ENCODE measurements around the gene PI4K2B. TPM values are rescaled to one million over a fixed set of nuclear protein-coding genes. Genes with fewer than 3 reads are reported as not detected.

PI4K2B gene
- total and polyA plus RNA-seq, 10 of the 15 experiments (the other 5 are each of a cell fraction or from before 2014, with no cell fraction given) = 12.9 to 55.3 (median 40.7) TPM

DNA sequence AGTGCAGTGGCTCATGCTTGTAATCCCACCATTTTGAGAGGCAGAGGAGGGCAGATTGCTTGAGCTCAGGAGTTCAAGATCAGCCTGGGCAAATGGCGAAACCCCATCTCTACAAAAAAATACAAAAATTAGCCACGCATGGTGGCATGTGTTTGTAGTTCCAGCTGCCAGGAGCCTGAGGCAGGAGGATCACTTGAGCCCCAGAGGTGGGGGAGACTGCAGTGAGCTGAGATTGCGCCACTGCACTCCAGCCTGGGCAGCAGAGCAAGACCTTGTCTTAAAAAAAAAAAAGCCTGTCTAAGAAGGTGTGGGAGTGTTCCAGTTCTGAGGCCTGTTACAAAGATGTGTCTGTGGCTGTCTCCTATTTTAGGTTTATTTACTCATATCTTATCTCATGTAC is 38.0 kb downstream of the PI4K2B start:
- SMC1A ChIA-PET (ENCODE audit: uncharacterized antibody, unreplicated experiment) = interaction anchor here (0.8 to 1.7 kb wide), 4 partner anchors 8 to 585 kb away, joined by 3 to 6 read pairs (median 4); no protein-coding TSS in a partner anchor
- RAD21 ChIA-PET (ENCODE audit: unreplicated experiment) = interaction anchor here (1.3 kb wide), 1 partner anchor 40 kb away, joined by 5 read pairs; the partner anchor contains the start of gene ZCCHC4

More for the DNA sequence above, 38.0 kb downstream of the PI4K2B start:
- H4K20me1 ChIP-seq (ENCODE audit: control insufficient read depth, insufficient read depth) = no peaks in the 10 kb centered on the region
- no peak overlapping the region for H3K4me2 ChIP-seq (ENCODE audit: control insufficient read depth, insufficient read depth)
- no TSS peak for BruUV-seq (replicated peaks)
- no peaks in the 10 kb centered on the region for H3K27me3 ChIP-seq (replicated peaks in 1 of 2; ENCODE audit: control insufficient read depth in 2 of 2, insufficient read depth in 2 of 2, low read length in 1 of 2)
- in situ Hi-C loops (cut with MboI) = no loop called here
- 100% methylated on average over 3 of the region's 3 CpGs for WGBS (ENCODE audit: insufficient coverage, insufficient replicate concordance, low lambda C conversion rate, missing lambda C conversion rate)
- peaks cover 2 to 11% of the 10 kb centered on the region in 2 experiments; a peak in 3 of 4 replicates for H3K36me3 ChIP-seq (ENCODE audit: control insufficient read depth in 2 of 2, insufficient read depth in 2 of 2, low read length in 1 of 2)
- TF ChIP-seq ESRRA (IDR thresholded peaks at IDR 0.05; ENCODE audit: low read length) = no peak
- TF ChIP-seq NR2F1 (conservative IDR thresholded peaks at IDR 0.05) = no peak
- no peak for TF ChIP-seq SP1 (IDR thresholded peaks at IDR 0.05; ENCODE audit: low read depth, low read length)
- TF ChIP-seq MYB (IDR thresholded peaks at IDR 0.05; ENCODE audit: borderline replicate concordance, low read depth, low read length) = no peak
- TF ChIP-seq TAF1 (IDR thresholded peaks at IDR 0.05; ENCODE audit: borderline replicate concordance, low read depth, low read length) = no peak
- TF ChIP-seq CREB1 (IDR thresholded peaks at IDR 0.05; ENCODE audit: low read depth) = no peak
- TF ChIP-seq, protein P1, sequence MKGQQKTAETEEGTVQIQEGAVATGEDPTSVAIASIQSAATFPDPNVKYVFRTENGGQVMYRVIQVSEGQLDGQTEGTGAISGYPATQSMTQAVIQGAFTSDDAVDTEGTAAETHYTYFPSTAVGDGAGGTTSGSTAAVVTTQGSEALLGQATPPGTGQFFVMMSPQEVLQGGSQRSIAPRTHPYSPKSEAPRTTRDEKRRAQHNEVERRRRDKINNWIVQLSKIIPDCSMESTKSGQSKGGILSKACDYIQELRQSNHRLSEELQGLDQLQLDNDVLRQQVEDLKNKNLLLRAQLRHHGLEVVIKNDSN (IDR thresholded peaks at IDR 0.05; ENCODE audit: borderline replicate concordance, extremely low read length, insufficient read depth, low read depth, low read length) = no peak
- TF ChIP-seq RUNX3 (IDR thresholded peaks at IDR 0.05; ENCODE audit: low read length) = no peak
- TF ChIP-seq CBX5 (IDR thresholded peaks at IDR 0.05; ENCODE audit: low read depth) = no peak
- TF ChIP-seq HDAC2 (IDR thresholded peaks at IDR 0.05) = no peak
- TF ChIP-seq JUNB (IDR thresholded peaks at IDR 0.05) = no peak
- TF ChIP-seq POLR2AphosphoS5 (IDR thresholded peaks at IDR 0.05; ENCODE audit: low read length) = no peak
- no peak for TF ChIP-seq SPI1 (IDR thresholded peaks at IDR 0.05; ENCODE audit: borderline replicate concordance, insufficient read depth, low read depth, low read length)
- TF ChIP-seq, protein P2, sequence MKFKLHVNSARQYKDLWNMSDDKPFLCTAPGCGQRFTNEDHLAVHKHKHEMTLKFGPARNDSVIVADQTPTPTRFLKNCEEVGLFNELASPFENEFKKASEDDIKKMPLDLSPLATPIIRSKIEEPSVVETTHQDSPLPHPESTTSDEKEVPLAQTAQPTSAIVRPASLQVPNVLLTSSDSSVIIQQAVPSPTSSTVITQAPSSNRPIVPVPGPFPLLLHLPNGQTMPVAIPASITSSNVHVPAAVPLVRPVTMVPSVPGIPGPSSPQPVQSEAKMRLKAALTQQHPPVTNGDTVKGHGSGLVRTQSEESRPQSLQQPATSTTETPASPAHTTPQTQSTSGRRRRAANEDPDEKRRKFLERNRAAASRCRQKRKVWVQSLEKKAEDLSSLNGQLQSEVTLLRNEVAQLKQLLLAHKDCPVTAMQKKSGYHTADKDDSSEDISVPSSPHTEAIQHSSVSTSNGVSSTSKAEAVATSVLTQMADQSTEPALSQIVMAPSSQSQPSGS (IDR thresholded peaks at IDR 0.05; ENCODE audit: low read length) = no peak
- no peak for TF ChIP-seq RELA (IDR thresholded peaks at IDR 0.05; ENCODE audit: borderline replicate concordance, partially characterized antibody)
- TF ChIP-seq SIX5 (IDR thresholded peaks at IDR 0.05; ENCODE audit: low read depth, low read length, severe bottlenecking) = no peak
- TF ChIP-seq BMI1 (IDR thresholded peaks at IDR 0.05; ENCODE audit: borderline replicate concordance) = no peak
- TF ChIP-seq HDGF (IDR thresholded peaks at IDR 0.05) = no peak
- TF ChIP-seq SMC3 (IDR thresholded peaks at IDR 0.05; ENCODE audit: borderline replicate concordance, low read length) = no peak
- FAIRE-seq = no peak
- H3K79me2 ChIP-seq (ENCODE audit: control insufficient read depth, insufficient read depth, low read length) = no peaks in the 10 kb centered on the region
- DNase-seq (ENCODE audit: low read depth, low spot score) = no peak
- no peak overlapping the region for H3K4me3 ChIP-seq
- no peak overlapping the region for H3K27ac ChIP-seq (ENCODE audit: control insufficient read depth, insufficient read depth)
- POLR2A ChIA-PET = interaction anchor here (0.7 kb wide), 1 partner anchor 37 kb away, joined by 3 read pairs; no protein-coding TSS in a partner anchor
- H3K4me1 ChIP-seq (ENCODE audit: control insufficient read depth, insufficient read depth, low read length) = no peaks in the 10 kb centered on the region
- no peak overlapping the region for H2AFZ ChIP-seq (ENCODE audit: control insufficient read depth, low read depth, low read length)
- H3K9ac ChIP-seq (ENCODE audit: control insufficient read depth, insufficient read depth, low read length) = no peak overlapping the region
- CTCF ChIA-PET = interaction anchor here (0.7 to 3.2 kb wide), 7 partner anchors 10 to 95 kb away, joined by 3 to 9 read pairs (median 4); partner anchors contain the start of gene PI4K2B
- no peak for ATAC-seq
- no peaks in the 10 kb centered on the region for H3K9me3 ChIP-seq (replicated peaks; ENCODE audit: control insufficient read depth, insufficient read depth, low read length)
- intact Hi-C loops (cut with micrococcal nuclease; ENCODE audit: unreplicated experiment) = no loop called here
